ENCODE results near the gene TRIM54. TPM values are rescaled to one million over a fixed set of nuclear protein-coding genes. Genes with fewer than 3 reads are reported as not detected.
A peak's percentile ranks its signal among the peaks of the same experiment; 100 is the strongest.
"Not testable (repeated sequence)": the region's sequence is repeated elsewhere in the genome, so short reads cannot be mapped to it uniquely, and the experiment has no call there.

Gene TRIM54
- total and polyA plus RNA-seq, 3 donors from 2014 or later, result 28.3 to 46.8 (median 38.5) TPM

DNA sequence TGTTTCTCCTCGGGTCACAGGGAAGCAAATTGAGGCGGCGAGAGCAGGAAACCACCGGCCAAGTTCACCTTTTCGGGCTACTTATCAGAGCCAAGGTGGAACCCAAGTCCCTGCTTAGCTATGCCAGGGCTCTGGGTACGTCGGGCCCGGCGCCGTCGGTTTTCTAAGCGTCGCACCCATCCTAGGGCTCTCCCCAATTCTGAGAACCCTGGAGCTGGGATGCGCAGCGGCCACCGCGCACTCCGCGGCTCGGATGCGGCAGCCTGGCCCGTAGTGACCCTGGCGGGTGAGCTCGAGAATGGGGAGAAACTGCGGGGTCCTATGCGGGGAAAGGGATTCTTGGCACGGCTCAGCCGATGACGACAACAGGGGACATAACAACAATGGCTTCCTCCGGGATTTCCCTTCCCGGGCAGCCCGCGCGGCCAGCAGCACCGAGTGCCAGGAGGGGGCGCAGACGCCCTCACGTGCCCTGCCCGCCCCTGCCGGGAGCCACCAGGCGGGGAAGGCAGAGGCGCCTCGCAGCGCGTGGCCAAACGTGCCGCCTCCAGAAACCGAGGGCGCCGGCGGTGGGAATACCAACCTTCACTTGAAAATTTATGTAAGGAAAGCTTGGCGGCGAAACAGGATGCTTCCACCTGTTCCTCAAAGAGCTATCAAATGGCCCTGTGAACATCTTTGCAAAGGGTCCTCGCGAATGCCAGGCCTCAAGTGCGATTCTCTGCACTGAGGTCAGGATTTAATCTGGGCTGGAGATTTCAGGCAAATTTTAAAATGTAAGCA is 17.3 kb upstream of the TRIM54 start:
- WGBS, 2 donors, result 5 to 13% methylated on average over 28 to 55 of the region's 56 CpGs
- peak; percentile 83 for DNase-seq

DNA sequence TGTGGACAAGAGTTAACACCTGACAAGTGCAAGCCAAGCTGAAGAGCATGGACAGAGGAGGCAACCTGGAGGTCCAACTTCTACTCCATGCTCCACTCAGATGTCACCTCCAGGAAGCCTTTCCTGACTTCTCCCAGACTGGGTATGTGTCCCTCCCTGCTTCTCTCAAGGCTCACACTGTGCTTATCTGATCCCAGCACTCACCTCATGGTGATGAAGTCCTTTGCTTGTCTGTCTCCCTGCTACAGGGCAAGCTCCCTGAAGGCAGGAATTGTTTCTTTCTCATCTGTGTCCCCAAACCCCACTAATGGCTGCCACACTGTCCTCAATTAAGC is 16.7 kb upstream of the TRIM54 start:
- H3K27ac ChIP-seq, result no peak overlapping the region
- H3K27me3 ChIP-seq, result no peaks in the 10 kb centered on the region

More for the DNA sequence above, 17.3 kb upstream of the TRIM54 start:
- no peaks in the 10 kb centered on the region for H3K27me3 ChIP-seq
- H3K4me1 ChIP-seq, result peaks cover 22% of the 10 kb centered on the region
- no peaks in the 10 kb centered on the region for H3K36me3 ChIP-seq (ENCODE audit: low read depth, missing control alignments)
- peak overlapping the region; percentile 19 to 54 for H3K4me3 ChIP-seq
- H3K27ac ChIP-seq, result peak overlapping the region; percentile 47 to 65
- H3K9me3 ChIP-seq, result no peaks in the 10 kb centered on the region
- intact Hi-C loops (cut with DNase I; ENCODE audit: low total_unique reads), result no loop called here
- TF ChIP-seq, protein P1, sequence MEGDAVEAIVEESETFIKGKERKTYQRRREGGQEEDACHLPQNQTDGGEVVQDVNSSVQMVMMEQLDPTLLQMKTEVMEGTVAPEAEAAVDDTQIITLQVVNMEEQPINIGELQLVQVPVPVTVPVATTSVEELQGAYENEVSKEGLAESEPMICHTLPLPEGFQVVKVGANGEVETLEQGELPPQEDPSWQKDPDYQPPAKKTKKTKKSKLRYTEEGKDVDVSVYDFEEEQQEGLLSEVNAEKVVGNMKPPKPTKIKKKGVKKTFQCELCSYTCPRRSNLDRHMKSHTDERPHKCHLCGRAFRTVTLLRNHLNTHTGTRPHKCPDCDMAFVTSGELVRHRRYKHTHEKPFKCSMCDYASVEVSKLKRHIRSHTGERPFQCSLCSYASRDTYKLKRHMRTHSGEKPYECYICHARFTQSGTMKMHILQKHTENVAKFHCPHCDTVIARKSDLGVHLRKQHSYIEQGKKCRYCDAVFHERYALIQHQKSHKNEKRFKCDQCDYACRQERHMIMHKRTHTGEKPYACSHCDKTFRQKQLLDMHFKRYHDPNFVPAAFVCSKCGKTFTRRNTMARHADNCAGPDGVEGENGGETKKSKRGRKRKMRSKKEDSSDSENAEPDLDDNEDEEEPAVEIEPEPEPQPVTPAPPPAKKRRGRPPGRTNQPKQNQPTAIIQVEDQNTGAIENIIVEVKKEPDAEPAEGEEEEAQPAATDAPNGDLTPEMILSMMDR (IDR thresholded peaks at IDR 0.05), result peak; percentile 14 to 41 (median 21)
- no peak for TF ChIP-seq POLR2A (IDR thresholded peaks at IDR 0.05)

DNA sequence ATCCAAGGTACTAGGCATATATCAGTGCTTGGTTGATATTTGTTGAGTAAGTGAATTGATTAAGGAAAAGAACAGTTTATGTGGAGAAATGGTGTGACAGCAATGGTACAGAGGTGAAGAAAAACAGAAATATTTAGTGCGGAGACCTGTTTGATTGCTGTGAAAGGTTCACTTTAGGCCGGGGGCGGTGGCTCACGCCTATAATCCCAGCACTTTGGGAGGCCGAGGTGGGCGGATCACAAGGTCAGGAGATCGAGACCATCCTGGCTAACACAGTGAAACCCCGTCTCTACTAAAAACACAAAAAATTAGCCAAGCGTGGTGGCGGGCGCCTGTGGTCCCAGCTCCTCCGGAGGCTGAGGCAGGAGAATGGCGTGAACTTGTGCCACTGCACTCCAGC is 13.9 kb upstream of the TRIM54 start:
- H3K27me3 ChIP-seq; H3K36me3 ChIP-seq (ENCODE audit: low read depth, missing control alignments); H3K4me3 ChIP-seq; H3K9me3 ChIP-seq; DNase-seq; intact Hi-C loops (cut with DNase I; ENCODE audit: low total_unique reads); H3K27ac ChIP-seq: not testable (repeated sequence)
- H3K4me1 ChIP-seq, result peaks cover 36% of the 10 kb centered on the region
- WGBS, 2 donors, result 90 to 91% methylated on average over 13 of the region's 13 CpGs

More for the DNA sequence above, 16.7 kb upstream of the TRIM54 start:
- intact Hi-C loops (cut with DNase I; ENCODE audit: low total_unique reads), result no loop called here
- peaks cover 22% of the 10 kb centered on the region for H3K4me1 ChIP-seq
- H3K36me3 ChIP-seq (ENCODE audit: low read depth, missing control alignments), result no peaks in the 10 kb centered on the region
- H3K4me3 ChIP-seq, result no peak overlapping the region
- no peak for DNase-seq
- no peak for TF ChIP-seq POLR2A (IDR thresholded peaks at IDR 0.05)
- TF ChIP-seq, protein P1 (IDR thresholded peaks at IDR 0.05), result no peak
- H3K9me3 ChIP-seq, result no peaks in the 10 kb centered on the region

DNA sequence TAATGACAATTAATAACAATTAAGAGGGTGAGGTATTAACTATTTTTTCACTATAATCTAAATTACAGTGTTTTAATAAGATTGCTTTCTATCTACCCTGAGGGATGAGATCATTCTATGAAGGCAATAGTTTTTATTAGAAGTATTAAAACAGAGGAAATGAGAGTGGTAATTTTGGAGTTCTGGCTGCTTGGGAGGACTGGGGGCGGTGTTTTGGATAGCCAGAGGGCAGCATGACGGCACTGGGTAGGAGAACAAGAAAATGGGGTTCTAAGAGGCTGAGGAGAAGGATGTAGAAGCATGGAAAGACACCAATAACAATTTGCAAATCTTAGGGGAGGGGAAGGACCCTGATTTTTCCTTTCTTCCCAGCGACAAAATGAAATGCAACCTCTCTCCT is 12.1 kb upstream of the TRIM54 start:
- peaks cover 36% of the 10 kb centered on the region for H3K4me1 ChIP-seq
- no peak for DNase-seq
- H3K4me3 ChIP-seq, result no peak overlapping the region
- TF ChIP-seq, protein P1 (IDR thresholded peaks at IDR 0.05), result no peak
- TF ChIP-seq POLR2A (IDR thresholded peaks at IDR 0.05), result no peak
- no peak overlapping the region for H3K27ac ChIP-seq
- no peaks in the 10 kb centered on the region for H3K36me3 ChIP-seq (ENCODE audit: low read depth, missing control alignments)
- no peaks in the 10 kb centered on the region for H3K9me3 ChIP-seq
- WGBS, 2 donors, result 84 to 93% methylated on average over 3 of the region's 3 CpGs
- intact Hi-C loops (cut with DNase I; ENCODE audit: low total_unique reads), result no loop called here
- no peaks in the 10 kb centered on the region for H3K27me3 ChIP-seq

DNA sequence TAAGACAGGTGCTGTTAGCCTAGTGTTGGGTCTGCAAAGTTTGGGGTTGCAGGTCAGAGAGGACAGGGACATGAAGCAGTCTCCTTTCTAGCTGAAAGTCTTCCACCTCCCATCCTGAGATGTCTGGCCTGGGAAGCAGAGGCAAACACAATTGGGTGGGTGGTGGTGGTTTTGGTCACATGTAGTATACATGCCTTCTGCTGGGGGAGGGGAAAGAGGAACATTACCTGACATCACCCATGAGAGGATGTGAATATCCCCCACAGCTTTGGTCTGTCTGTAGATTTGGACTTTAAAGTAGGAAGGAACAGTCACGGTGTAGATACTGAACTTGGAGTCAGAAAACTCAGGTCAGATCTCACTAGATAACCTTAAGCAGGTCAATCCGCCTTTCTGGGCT is 11.6 kb upstream of the TRIM54 start:
- WGBS, 2 donors, result 66 to 91% methylated on average over 2 of the region's 2 CpGs
- no peaks in the 10 kb centered on the region for H3K36me3 ChIP-seq (ENCODE audit: low read depth, missing control alignments)
- H3K9me3 ChIP-seq, result no peaks in the 10 kb centered on the region
- DNase-seq, result no peak
- H3K27ac ChIP-seq, result peak overlapping the region in 1 of 2 donors; percentile 80
- no peaks in the 10 kb centered on the region for H3K27me3 ChIP-seq
- H3K4me3 ChIP-seq, result no peak overlapping the region
- TF ChIP-seq POLR2A (IDR thresholded peaks at IDR 0.05), result no peak
- TF ChIP-seq, protein P1 (IDR thresholded peaks at IDR 0.05), result no peak
- peaks cover 36% of the 10 kb centered on the region for H3K4me1 ChIP-seq
- intact Hi-C loops (cut with DNase I; ENCODE audit: low total_unique reads), result no loop called here
